SIG-M5 treated with dmso at 0.1 percent for 504 hours (cell line): ENCODE data around the gene RPAIN.

Experiments
- DNase-seq: peaks from one replicate; lab custom pipeline; 2025; ENCODE audit not compliant: unreplicated experiment; lab: John Stamatoyannopoulos, UW

Gene RPAIN

DNA sequence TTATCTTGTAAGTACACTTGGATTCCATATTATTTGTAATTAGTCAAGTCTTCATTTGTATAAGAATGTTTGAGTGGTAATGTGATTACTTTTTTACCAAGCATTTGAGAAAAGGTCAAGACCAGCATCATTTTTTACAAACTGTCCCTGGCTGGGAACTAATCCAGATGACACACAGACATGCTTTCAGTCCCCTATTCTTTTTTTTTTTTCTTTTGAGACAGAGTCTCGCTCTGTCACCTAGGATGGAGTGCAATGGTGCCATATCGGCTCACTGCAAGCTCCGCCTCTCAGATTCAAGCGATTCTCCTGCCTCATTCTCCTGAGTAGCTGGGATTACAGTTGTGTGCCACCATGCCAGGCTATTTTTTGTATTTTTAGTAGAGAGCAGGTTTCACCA is 61.5 kb downstream of the RPAIN start:
- DNase-seq = no peak
